ENCODE results near the gene CEP104.

GRCh38 chr1:3827813-3828307 is 29.2 kb downstream of the CEP104 start:
- TF ChIP-seq, protein P1, sequence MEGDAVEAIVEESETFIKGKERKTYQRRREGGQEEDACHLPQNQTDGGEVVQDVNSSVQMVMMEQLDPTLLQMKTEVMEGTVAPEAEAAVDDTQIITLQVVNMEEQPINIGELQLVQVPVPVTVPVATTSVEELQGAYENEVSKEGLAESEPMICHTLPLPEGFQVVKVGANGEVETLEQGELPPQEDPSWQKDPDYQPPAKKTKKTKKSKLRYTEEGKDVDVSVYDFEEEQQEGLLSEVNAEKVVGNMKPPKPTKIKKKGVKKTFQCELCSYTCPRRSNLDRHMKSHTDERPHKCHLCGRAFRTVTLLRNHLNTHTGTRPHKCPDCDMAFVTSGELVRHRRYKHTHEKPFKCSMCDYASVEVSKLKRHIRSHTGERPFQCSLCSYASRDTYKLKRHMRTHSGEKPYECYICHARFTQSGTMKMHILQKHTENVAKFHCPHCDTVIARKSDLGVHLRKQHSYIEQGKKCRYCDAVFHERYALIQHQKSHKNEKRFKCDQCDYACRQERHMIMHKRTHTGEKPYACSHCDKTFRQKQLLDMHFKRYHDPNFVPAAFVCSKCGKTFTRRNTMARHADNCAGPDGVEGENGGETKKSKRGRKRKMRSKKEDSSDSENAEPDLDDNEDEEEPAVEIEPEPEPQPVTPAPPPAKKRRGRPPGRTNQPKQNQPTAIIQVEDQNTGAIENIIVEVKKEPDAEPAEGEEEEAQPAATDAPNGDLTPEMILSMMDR (IDR thresholded peaks at IDR 0.05), result no peak
- no peak for TF ChIP-seq POLR2A (IDR thresholded peaks at IDR 0.05)
